ENCODE data around the gene ZNF883.

ZNF883 gene

GRCh38 chr9:112921549-112921948 lies 90.4 kb downstream of the ZNF883 start:
- no peak for TF ChIP-seq REST (IDR thresholded peaks at IDR 0.05; ENCODE audit: insufficient read depth in 1 of 2, low read depth in 2 of 2, low read length in 2 of 2)
- TF ChIP-seq TAF1 (IDR thresholded peaks at IDR 0.05; ENCODE audit: borderline replicate concordance, insufficient read depth, low read length), result no peak
- TF ChIP-seq FOXP2 (optimal IDR thresholded peaks at IDR 0.05; ENCODE audit: borderline replicate concordance, extremely low read depth, extremely low read length, insufficient read depth), result no peak

GRCh38 chr9:112917987-112918362 lies 94.0 kb downstream of the ZNF883 start:
- TF ChIP-seq SIN3A (IDR thresholded peaks at IDR 0.05; ENCODE audit: borderline replicate concordance, insufficient read depth, low read length) (no peak), TAF1 (IDR thresholded peaks at IDR 0.05; ENCODE audit: borderline replicate concordance, insufficient read depth, low read length) (no peak), POLR2AphosphoS5 (IDR thresholded peaks at IDR 0.05; ENCODE audit: low read depth, low read length) (no peak), FOXP2 (optimal IDR thresholded peaks at IDR 0.05; ENCODE audit: borderline replicate concordance, extremely low read depth, extremely low read length, insufficient read depth) (no peak), REST (IDR thresholded peaks at IDR 0.05; ENCODE audit: insufficient read depth in 1 of 2, low read depth in 2 of 2, low read length in 2 of 2) (no peak)

GRCh38 chr9:112917047-112917986 lies 94.7 kb downstream of the ZNF883 start:
- no peak for TF ChIP-seq SIN3A (IDR thresholded peaks at IDR 0.05; ENCODE audit: borderline replicate concordance, insufficient read depth, low read length)
- no peak for TF ChIP-seq REST (IDR thresholded peaks at IDR 0.05; ENCODE audit: insufficient read depth in 1 of 2, low read depth in 2 of 2, low read length in 2 of 2)
- TF ChIP-seq TAF1 (IDR thresholded peaks at IDR 0.05; ENCODE audit: borderline replicate concordance, insufficient read depth, low read length), result no peak

- TF ChIP-seq POLR2AphosphoS5 (IDR thresholded peaks at IDR 0.05; ENCODE audit: low read depth, low read length) (no peak), FOXP2 (optimal IDR thresholded peaks at IDR 0.05; ENCODE audit: borderline replicate concordance, extremely low read depth, extremely low read length, insufficient read depth) (no peak), TAF1 (IDR thresholded peaks at IDR 0.05; ENCODE audit: borderline replicate concordance, insufficient read depth, low read length) (no peak), SIN3A (IDR thresholded peaks at IDR 0.05; ENCODE audit: borderline replicate concordance, insufficient read depth, low read length) (no peak), REST (IDR thresholded peaks at IDR 0.05; ENCODE audit: insufficient read depth in 1 of 2, low read depth in 2 of 2, low read length in 2 of 2) (no peak)
Observed at GRCh38 chr9:112914524-112914923, 97.5 kb downstream of the ZNF883 start.
